Type B pancreatic cell (in vitro differentiated cells): ENCODE measurements around the gene HOXC10. TPM values are rescaled to one million over a fixed set of nuclear protein-coding genes. Genes with fewer than 3 reads are reported as not detected.

ENCODE experiments used
- DNase-seq: peaks from one replicate; pipeline ENCODE4 v3.0.0; 2021; ENCODE audit warnings: mixed read lengths; ENCODE audit not compliant: unreplicated experiment; ENCODE audit errors: extremely low spot score
- H3K27ac Mint-ChIP-seq: 2 replicates; pipeline ENCODE4 v1.8.0; 2021; ENCODE audit warnings: mild to moderate bottlenecking, mixed read lengths
- H3K27me3 Mint-ChIP-seq: 2 replicates; pipeline ENCODE4 v1.8.0; 2021; ENCODE audit warnings: mixed read lengths
- H3K36me3 Mint-ChIP-seq: 2 replicates; pipeline ENCODE4 v1.8.0; 2021; ENCODE audit warnings: mixed read lengths
- H3K4me1 Mint-ChIP-seq: one replicate; pipeline ENCODE4 v1.8.0; 2021; ENCODE audit warnings: mixed read lengths; ENCODE audit not compliant: unreplicated experiment
- H3K4me3 Mint-ChIP-seq: 2 replicates; pipeline ENCODE4 v1.8.0; 2021; ENCODE audit warnings: mild to moderate bottlenecking, mixed read lengths
- H3K9me3 Mint-ChIP-seq: 2 replicates; pipeline ENCODE4 v1.8.0; 2021; ENCODE audit warnings: mixed read lengths
- CTCF ChIP-seq: fragments of 200-600 bp; sonication (generic); conservative IDR thresholded peaks from 2 replicates; pipeline ENCODE4 v1.5.0; 2021; ENCODE audit warnings: antibody characterized with exemption, mild to moderate bottlenecking
- microRNA-seq: library from miRNA; unstranded; fragments of <30 nt; microRNA quantifications from one replicate; pipeline ENCODE4, GENCODE V29; 2020
- total RNA-seq: library from RNA; stranded (reverse); gene quantifications from 2 replicates; pipeline ENCODE4 v1.2.1, GENCODE V29; 2021; ENCODE audit warnings: low replicate concordance

Gene HOXC10
- total RNA-seq, 1 donor from 2014 or later, result not detected

GRCh38 chr12:54039417-54040147, 54.6 kb downstream of the HOXC10 start:
- DNase-seq, result no peak
- H3K4me3 Mint-ChIP-seq, result peak overlapping the region; percentile 89
- H3K27ac Mint-ChIP-seq, result peak overlapping the region; percentile 67
- peaks cover 47% of the 10 kb centered on the region for H3K27me3 Mint-ChIP-seq
- TF ChIP-seq CTCF, result no peak
- H3K36me3 Mint-ChIP-seq, result peaks cover 10% of the 10 kb centered on the region
- peaks cover 78% of the 10 kb centered on the region for H3K4me1 Mint-ChIP-seq
- H3K9me3 Mint-ChIP-seq, result no peaks in the 10 kb centered on the region

Small RNA genes within 50 kb of the gene (microRNA-seq; reads per million reads assigned to microRNA genes)
- gene MIR196A2 (5.5 reads per million, percentile 21 among the genes with 10 or more reads in this experiment), gene MIR615 (108 reads per million, percentile 64 among the genes with 10 or more reads in this experiment)

Other genes with a start within 250 kb of the HOXC10 start
- not detected in 2 replicates for gene CISTR, start 233.2 kb upstream of the HOXC10 start, total RNA-seq
- gene HOXC13, start 46.3 kb upstream of the HOXC10 start, total RNA-seq, result 0.48 TPM in 1 of 2 replicates, not detected in the other
- gene HOXC12, start 30.2 kb upstream of the HOXC10 start, total RNA-seq, result not detected in 2 replicates
- 0.12 TPM in 1 of 2 replicates, not detected in the other for gene HOXC11, start 12.0 kb upstream of the HOXC10 start, total RNA-seq
- not detected in 2 replicates for gene HOTAIR, start 10.2 kb upstream of the HOXC10 start, total RNA-seq
- 0.27 and 0.36 TPM in 2 replicates for gene HOXC9, start 15.0 kb downstream of the HOXC10 start, total RNA-seq
- 0.77 and 1.5 TPM in 2 replicates for gene HOXC8, start 23.8 kb downstream of the HOXC10 start, total RNA-seq
- 4.8 and 23.0 TPM in 2 replicates for gene HOXC6, start 43.3 kb downstream of the HOXC10 start, total RNA-seq
- 1.9 and 56.9 TPM in 2 replicates for gene HOXC5, start 47.9 kb downstream of the HOXC10 start, total RNA-seq
- 6.7 and 47.9 TPM in 2 replicates for gene HOXC4, start 68.7 kb downstream of the HOXC10 start, total RNA-seq
- gene SMUG1, start 203.8 kb downstream of the HOXC10 start, total RNA-seq, result 48.3 and 52.5 TPM in 2 replicates